Dermis microvascular lymphatic vessel endothelial cell (primary cell): ENCODE results near the gene BRWD1. TPM values are rescaled to one million over a fixed set of nuclear protein-coding genes. Genes with fewer than 3 reads are reported as not detected.
"Not testable (repeated sequence)": the region's sequence is repeated elsewhere in the genome, so short reads cannot be mapped to it uniquely, and the experiment has no call there.

Source experiments
- DNase-seq, 2 donors: peaks; one replicate each; pipeline versions ENCODE4 v3.0.0 to v3.0.0-alpha.2; 2010; ENCODE audit warnings: low read depth in 2 of 2
- total RNA-seq: library from RNA; depleted of rRNA; stranded (reverse); fragments of >200 nt; gene quantifications from 2 replicates; pipeline ENCODE4 v1.2.1, GENCODE V29; 2014

Gene BRWD1
- total RNA-seq, 1 donor from 2014 or later = 34.3 TPM

DNA sequence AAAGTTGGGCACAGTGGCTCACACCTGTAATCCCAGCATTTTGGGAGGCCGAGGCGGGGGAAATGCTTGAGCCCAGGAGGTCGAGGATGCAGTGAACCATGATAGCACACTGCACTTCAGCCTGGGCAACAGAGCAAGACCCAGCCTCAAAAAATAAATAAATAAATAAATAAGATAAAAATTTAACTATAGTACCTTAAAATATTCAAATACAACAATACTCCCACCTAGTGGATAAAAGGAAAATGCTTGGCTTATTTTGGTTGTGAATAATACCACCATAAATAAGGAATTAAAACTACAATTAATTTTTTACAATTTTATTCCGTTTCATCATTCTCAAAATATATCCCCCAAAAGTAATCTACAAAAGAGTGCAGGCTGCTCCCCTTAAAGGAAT is 138.3 kb downstream of the BRWD1 start:
- DNase-seq = peak in 1 of 2 donors; percentile 34

DNA sequence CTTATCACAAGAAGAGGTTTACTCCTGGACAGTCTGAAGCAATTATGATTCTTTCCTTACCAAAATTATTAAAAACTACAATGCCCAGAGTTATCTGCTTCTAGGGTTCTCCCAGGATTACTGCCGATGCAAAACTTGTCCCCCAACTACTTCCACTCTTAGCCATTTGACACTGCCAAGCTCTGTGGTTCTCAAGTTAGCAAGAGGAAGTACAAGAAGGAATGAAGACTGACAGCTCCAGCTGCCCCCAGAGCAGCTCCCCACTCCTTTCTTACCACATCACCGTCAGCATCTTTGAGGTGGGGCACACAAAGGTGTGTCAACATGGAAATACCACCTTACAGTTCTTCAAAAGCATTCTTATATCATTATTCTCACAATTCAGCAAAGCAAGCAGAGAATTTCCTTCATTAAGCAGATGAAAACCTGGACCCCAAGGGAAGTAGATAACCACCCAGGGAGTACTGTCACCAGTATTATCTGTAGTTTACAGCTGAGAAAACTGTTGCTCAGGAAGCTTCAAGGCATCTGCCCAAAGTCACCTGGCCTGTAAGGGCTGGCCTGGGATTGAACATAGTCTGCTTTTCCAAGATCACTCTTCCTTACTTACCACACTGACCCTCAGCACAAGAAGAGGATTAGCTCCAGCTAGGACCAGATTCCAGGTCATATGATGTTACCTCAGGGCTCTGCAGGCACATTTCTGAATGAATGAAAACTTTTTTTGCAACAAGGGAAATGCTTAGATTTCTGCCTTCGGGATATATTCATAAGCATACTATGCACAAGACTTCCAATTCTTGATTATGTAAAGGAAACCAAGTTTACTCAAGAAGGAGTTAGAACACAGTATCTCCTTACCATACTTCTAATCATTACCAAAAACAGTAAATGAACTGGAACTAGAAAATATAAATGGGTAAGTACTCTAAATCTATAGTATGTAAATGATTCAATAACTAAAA is 139.4 kb downstream of the BRWD1 start:
- no peak for DNase-seq

DNA sequence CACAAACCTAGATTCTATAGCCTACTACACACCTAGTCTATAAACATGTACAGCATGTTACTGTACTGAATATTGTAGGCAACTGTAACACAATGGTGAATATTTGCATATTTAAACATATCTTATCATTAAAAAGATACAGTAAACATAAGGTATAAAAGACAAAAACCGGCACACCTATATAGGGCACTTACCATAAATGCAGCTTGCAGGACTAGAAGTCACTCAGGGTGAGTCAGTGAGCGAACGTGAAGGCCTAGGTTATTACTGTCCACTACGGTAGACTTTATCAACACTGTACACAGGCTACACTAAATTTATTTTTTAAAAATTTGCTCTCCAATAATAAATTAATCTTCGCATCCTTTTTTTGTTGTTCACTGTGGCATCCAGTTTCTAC is 143.5 kb downstream of the BRWD1 start:
- no peak for DNase-seq

DNA sequence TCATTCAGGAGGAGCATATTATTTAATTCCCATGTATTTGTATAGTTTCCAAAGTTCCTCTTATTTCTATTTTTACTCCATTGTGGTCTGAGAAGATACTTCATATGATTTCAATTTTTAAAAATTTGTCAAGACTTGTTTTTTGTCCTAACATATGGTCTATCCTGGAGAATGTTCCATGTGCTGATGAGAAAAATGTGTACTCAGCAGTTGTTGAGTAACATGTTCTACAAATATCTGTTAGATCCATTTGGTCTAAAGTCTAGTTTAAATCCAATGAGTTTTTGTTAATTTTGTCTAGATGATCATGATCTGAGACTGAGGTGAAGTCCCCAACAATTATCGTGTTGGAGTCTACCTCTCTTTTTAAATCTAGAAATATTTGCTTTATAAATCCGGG is 144.6 kb downstream of the BRWD1 start:
- DNase-seq = no peak

DNA sequence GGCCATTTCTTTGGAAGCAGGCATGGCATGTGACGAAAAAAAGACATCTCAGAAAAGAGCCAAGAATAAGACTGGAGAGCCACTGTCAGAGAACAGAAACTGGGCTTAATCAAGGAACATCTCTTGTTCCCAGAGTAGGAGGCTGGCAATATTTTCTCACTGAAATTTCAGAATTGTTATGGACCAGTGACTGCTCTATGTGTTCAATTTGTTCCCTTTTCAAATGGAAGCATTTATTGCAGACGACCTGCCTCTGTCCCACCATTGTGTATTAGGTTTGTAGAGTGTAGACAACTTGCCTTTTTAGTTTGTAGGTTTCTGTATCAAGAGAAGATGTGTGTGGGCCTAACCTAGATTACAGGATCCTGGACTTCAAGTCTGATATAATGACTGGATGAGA is 148.9 kb downstream of the BRWD1 start:
- DNase-seq = no peak

DNA sequence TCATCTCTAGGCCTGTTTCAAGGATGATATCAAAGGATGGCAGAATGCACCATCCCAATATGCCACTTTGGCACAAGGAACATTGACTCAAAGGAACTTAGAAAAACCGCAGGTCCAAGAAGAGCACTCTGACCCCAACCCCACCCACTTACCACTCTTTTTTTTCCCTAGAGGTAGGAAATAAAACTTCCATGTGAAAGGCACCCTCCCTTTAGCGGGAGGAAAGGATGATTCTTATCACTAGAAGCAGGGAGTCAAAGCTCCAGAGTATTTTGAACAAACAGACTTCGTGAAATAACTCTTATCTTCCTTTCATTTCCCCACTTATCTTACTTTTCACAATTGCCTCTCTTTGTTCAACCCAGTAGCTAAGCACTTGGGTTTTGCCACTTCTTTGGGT is 152.4 kb downstream of the BRWD1 start:
- no peak for DNase-seq

DNA sequence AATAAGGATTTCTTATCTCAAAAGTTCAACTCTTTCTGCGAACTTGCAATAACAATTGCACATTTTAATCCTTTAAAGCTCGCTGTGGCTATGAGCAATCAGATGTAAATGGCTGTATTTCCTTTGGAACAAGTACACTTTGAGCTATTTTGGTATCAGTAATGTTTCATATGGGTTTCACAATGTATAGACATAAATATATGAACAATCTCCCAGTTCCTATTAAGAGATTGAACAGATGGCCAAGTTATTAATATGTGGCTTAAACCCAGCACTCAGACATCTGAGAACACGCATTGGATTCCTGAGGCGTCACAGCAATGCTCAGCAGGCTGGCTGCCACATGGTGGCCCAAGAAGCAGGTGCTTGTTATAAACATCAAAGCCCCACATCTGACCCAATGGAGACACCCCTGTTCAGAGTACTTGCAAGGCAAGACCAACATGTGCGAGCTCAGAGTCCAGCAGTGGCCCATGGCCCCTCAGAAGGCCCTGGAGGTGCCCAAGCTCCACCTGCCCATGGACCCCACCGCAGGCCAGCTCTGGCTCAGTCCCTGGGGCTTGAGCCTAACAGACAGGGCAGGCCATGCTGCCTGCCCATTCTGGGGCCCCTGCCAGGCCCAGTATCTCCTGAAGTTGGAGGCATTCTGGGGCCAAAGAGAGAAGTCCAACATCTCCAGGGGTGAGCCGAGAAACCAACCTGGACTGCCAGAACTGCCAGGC is 153.9 kb downstream of the BRWD1 start:
- no peak for DNase-seq

DNA sequence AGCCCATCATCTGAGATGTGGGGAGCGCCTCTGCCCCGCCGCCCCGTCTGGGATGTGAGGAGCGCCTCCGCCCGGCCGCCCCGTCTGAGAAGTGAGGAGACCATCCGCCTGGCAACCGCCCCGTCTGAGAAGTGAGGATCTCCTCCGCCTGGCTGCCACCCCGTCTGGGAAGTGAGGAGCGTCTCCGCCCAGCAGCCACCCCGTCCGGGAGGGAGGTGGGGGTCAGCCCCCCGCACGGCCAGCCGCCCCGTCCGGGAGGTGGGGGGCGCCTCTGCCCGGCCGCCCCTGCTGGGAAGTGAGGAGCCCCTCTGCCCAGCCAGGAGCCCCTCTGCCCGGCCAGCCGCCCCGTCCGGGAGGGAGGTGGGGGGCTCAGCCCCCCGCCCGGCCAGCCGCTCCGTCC is 156.2 kb downstream of the BRWD1 start:
- DNase-seq = not testable (repeated sequence)

DNA sequence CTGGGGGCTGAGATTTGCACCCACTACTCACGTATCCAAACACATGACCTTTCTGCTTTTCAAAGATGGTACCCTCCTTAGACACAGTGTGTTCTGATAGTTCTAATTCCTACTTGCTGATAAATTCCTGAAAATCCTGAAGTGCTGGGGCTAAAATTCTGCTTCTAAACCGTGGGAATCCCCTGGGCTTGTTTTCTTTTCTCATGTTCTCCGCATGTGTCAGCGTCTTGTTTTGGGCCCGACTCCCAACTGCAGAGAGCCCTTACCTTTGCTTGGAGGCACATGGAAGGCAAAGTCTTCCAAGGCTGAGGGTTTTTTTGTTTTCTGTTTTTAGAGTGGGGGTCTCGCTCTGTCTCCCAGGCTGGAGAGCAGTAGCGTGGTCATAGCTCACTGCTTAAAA is 157.4 kb downstream of the BRWD1 start:
- no peak for DNase-seq

DNA sequence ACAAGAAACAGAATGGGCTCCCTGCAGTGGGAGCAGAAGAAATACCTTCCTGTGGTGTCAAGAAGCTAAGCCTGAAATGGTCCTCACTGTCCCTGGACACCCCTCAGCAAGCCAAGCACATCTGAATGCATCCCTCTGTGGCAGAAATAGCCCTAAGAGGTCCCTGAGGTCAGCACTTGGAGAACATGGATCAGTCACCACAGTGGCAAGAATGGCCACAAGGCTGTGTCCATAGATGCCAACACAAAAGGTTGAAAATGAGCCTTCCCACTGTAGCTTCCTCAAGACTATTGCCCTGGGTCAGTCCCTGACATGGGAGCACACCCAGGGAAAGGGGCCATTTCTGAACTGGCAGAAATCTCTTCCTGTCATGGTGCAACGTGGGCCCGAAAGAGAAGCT is 157.9 kb downstream of the BRWD1 start:
- DNase-seq = no peak

DNA sequence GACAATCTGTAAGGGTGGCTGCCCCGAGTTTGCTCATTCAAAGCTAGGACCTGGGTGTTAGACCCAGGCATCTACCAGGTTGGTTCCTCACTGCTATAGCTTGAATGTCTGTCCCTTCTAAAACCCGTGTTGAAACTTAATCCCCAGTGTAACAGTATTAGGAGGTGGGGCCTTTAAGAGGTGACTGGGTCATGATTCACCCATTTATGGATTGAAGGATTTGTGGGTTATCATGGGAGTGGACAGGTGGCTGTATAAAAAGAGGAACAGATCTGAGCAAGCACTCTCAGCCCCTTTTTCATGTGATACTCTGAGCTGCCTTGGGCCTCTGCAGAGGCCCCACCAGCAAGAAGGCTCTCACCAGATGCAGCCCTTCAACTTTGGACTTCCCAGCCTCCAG is 159.6 kb downstream of the BRWD1 start:
- DNase-seq = no peak

DNA sequence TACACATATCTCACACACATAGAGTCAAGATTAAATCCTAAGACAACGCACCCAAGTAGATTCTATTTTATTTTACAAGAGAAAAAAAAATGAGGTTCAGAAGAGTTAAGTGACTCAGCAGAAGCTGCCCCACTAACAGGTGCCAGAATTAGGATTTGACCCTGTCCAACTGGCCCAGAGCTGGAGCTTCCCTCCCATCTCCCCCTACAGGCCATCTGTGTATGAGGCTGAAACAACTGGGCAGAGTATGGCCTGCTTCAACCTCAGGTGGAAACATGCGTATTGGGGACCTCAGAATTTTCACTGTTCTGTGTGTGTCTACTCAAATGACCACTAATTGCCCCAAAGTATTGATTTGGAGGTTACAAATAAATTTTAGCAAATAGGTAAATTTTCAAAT is 160.1 kb downstream of the BRWD1 start:
- DNase-seq = no peak

DNA sequence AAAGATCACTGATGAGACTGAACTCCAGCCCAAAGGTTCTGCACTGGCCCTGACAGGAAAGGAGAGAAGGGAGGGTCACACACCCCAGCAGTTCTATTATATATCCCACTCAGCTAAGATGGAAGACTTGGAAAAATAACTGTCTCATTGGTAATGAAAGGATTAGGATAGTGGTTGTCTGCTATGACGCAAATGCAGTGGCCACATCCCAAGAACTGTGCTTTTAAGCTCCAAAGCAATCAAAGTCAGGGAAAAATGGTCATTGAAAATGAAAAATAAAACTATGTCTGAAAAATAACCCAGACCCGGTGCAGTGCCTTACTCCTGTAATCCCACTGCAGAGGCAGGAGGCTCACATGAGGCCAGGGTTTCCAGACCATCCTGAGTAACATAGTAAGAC is 161.2 kb downstream of the BRWD1 start:
- DNase-seq = no peak

DNA sequence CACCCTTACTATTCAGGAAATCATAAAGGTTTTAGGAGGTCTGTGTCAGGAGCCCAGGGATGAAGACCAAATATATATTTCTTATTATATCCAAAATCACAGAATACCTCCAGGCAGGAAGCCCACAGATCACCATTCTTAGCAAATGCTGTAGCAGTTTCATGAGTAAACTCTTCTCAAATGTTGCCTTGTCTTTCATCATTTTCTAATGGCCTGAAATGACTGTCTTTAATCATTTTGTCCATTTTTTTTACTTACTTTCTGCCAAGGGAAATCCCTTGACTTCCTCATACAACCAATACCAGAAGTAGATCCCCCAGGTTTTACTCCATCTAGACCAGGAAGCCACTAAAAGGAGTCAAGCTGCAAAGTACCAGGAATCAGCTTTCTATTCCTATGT is 162.6 kb downstream of the BRWD1 start:
- DNase-seq = no peak

DNA sequence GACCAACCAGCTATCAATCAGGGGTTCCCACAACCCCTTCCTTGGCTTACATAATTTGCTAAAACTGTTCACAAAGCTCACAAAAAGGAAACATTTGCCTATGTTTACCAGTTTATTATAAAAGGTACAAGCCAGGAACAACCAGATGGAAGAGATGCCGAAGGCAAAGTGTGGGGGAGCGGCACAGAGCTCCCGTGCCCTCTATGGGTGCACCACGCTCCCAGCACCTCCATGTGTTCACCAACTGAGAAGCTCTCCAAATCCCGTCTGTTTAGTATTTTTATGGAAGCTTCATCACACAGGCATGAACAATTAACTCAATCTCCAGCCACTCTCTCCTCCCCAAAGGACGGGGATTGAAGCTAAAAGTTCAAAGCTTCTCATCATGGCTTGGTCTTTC is 163.1 kb downstream of the BRWD1 start:
- no peak for DNase-seq

DNA sequence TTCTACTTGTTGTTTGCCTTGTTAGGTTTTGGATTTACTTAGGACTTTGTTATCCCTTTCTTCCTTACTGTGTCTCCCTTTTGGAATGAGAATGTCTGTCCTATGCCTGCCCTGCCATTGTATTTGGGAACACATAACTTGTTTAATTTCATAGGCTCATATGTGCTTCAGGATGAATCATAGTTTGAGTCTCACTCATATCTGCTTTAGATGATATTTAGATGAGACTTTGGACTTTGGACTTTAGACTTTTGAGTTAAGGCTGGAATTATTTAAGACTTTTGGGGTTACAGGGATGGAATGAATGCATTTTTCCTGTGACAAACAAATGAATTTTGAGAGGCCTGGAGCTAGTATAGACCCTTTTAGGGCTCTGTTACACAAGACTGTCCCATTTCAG is 163.6 kb downstream of the BRWD1 start:
- DNase-seq = no peak

DNA sequence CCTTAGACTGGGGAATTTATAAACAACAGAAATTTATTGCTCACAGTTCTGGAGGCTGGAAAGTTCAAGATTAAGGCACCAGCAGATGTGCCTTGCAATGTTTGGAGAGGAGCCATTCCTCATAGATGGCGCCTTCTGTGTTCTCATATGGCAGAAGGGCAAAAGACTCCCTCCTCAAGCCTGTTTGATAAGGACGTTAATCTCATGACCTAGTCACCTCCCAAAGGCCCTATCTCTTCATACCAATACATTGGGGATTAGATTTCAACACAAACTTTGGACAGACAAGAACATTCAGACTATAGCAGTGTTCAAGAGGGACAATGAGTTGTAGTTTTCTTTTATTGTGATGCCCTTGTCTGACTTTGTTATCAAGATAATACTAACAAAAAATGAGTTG is 164.5 kb downstream of the BRWD1 start:
- DNase-seq = no peak

DNA sequence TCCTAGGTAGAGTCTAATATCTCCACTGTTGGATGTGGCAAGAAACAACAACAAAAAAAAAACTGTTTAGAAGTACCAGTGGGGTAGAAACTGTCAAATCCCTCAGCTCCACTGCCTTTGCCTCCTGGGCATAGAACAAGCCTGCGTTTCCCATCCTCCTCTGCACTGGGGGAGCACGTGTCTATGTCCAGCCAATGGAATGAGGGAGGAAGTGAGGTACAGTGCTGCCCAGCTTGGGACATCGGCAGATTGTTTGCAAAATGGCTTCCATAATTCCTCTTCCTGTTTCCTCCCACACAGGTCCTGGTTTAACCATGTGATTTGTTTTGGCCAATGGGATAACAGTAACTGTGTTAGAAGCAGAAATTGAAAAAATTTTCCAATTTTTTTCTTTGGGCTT is 169.2 kb downstream of the BRWD1 start:
- no peak for DNase-seq

DNA sequence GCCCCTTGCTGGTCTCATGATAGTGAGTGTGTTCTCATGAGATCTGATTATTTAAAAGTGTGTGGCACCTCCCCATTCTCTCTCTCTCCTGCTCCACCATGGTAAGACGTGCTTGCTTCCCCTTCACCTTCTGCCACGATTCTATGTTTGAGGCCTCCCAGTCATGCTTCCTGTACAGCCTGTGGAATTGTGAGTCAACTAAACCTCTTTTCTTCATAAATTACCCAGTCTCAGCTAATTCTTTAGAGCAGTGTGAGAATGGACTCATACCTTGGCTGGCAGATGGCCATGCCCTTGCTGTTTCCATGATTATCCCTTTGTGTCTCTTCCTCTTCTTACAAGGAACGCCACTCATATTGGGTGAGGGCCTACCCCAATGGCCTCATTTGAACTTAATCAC is 170.5 kb downstream of the BRWD1 start:
- DNase-seq = no peak

DNA sequence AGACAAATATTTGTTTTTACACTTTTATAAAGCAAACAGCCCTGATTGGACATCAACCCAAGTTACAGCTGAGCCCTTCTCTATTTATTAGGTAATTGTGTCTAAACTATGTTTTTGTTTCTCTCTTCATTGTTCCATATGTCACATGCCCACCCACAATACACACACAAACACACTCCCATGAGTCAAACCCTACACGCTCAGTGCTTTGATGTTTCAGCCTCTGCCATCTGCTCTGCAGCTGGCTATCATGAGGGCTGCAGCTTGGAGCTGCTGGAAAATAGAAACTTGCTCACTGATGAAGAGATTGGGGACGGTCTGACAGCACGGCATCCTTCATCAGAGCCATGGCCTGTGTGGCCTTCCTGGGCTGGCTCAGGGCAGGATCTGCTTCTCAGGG is 171.9 kb downstream of the BRWD1 start:
- DNase-seq = no peak

DNA sequence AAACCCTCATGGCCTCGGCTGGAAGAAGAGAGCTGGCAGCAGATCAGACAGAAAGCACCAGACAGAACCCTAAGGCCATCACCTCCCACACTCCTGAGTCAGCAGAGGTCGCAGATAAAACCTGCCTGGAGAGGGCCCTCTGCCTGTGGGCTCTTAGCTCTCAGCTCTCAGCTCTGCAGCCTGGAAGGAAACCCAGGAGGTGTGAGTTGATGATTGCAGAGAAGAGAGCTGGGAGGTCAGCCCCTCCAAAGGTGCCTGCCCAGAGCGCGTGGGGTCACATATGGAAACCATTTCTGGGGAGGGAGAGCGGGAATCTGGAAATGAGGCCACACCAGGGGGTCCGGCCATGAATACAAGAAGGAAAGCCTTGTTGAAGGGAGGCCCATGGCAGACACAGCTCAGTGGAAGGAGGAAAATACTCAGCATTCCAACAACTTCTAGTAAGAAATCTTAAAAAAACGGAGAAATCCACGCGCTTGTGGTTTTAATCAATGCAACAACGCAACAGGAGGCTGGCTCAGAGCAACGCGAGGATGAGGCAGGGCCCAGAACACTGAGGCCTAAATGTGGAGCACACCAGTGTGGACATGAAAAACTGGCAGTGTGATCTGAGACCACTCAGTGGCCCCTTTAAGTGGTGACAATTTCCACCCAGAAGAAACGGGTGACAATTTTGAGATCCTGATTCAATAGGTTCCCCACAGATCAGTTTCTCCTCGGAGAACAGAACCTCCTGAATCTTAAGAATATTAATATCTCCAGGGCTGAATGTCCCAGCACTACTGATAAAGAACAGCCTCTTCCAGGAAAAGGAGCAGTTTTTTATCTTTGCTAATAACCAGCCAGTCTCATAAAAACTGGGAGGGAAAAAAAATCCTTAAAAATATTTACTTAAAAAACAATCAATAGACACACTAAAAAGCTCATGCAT is 175.9 kb downstream of the BRWD1 start:
- DNase-seq = no peak

DNA sequence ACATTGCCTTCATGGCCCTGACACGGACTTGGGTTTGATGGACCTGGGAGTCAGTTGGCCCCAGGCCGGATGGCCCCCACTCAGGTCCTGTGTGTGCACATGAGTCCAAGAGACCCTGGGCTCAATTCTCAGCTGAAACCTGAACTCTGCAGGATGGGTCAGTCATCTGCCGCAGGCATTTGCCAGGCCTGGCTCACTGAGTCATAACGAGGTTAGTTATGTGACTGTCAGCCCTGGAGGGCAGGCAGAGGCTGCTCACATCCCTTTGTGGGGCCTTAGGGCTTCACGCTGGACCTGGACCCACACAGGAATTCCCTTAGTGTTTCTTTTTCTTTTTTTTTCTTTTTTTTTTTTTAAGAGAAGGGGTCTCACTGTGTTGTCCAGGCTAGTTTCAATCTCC is 176.7 kb downstream of the BRWD1 start:
- DNase-seq = no peak
